ENCODE data around the gene CDHR2. TPM values are rescaled to one million over a fixed set of nuclear protein-coding genes. Genes with fewer than 3 reads are reported as not detected.

CDHR2 gene
- total RNA-seq, 4 donors from 2014 or later, result not detected

DNA sequence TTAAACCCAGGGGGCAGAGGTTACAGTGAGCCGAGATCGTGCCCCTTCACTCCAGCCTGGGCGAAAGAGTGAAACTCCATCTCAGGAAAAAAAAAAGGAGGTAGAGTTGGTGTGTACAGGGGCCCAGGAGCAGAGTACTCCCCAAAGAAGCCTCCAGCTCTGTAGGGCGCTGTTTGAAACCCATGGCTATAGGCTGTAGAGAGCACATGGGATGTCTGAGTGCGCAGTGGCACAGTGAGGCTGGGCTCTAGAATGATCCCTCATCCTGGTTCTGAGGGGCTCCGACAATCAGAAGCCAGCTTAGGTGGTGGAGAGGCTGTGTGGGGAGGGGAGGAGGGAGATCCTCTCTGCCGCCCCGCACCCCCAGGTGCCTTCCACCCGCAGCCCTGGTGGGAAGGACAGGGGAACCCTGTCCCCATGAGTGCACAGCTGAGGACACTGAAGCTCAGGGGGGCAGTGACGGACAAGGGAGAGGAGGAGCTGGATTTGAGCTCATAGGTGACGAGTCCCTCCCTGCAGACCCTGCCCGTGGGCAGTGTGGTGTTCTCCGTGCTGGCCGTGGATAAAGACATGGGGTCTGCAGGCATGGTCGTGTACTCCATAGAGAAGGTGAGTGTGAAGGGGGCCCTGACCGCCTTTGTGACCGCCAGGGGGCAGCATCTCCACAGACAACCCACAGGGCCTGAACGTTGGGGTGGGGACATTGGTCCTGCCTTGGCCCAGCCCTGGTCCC, 24.6 kb downstream of the CDHR2 start:
- Histone ChIP-seq H3K27ac (no peak overlapping the region), H3K9me3 (no peaks in the 10 kb centered on the region), H3K4me1 (no peaks in the 10 kb centered on the region), H3K36me3 (no peaks in the 10 kb centered on the region), H3K27me3 (peaks cover 0 to 13% of the 10 kb centered on the region in 2 donors), H3K4me3 (no peak overlapping the region)
- DNase-seq (ENCODE audit: low spot score in 2 of 2), result peak; percentile 41 to 74
- 31 to 45% methylated on average over 14 to 16 of the region's 18 CpGs for WGBS, 2 donors
- TF ChIP-seq, protein P1, sequence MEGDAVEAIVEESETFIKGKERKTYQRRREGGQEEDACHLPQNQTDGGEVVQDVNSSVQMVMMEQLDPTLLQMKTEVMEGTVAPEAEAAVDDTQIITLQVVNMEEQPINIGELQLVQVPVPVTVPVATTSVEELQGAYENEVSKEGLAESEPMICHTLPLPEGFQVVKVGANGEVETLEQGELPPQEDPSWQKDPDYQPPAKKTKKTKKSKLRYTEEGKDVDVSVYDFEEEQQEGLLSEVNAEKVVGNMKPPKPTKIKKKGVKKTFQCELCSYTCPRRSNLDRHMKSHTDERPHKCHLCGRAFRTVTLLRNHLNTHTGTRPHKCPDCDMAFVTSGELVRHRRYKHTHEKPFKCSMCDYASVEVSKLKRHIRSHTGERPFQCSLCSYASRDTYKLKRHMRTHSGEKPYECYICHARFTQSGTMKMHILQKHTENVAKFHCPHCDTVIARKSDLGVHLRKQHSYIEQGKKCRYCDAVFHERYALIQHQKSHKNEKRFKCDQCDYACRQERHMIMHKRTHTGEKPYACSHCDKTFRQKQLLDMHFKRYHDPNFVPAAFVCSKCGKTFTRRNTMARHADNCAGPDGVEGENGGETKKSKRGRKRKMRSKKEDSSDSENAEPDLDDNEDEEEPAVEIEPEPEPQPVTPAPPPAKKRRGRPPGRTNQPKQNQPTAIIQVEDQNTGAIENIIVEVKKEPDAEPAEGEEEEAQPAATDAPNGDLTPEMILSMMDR (IDR thresholded peaks at IDR 0.05), result peak; percentile 62 to 79 (median 73)
- no peak for TF ChIP-seq EP300 (IDR thresholded peaks at IDR 0.05)

DNA sequence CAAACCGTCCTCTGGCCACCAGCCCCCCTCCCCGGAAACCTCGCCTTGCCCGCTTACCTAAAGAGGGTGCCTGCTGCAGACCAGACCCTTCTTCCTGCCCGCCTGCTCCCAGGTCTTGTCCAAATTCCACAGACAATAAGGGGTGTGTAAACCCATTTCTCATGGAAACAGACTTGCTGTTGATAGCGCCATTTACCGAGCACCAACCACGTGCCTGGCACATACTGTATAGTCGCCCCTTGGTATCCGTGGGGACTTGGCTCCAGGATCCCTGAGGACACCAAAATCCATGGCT, 25.1 kb downstream of the CDHR2 start:
- H3K36me3 ChIP-seq, result no peaks in the 10 kb centered on the region
- H3K27me3 ChIP-seq, result peaks cover 0 to 12% of the 10 kb centered on the region in 2 donors
- H3K27ac ChIP-seq, result no peak overlapping the region
- no peaks in the 10 kb centered on the region for H3K4me1 ChIP-seq
- no peak overlapping the region for H3K4me3 ChIP-seq
- TF ChIP-seq POLR2A (IDR thresholded peaks at IDR 0.05), result no peak
- TF ChIP-seq EP300 (IDR thresholded peaks at IDR 0.05), result no peak
- TF ChIP-seq, protein P1 (IDR thresholded peaks at IDR 0.05), result no peak
- WGBS, 2 donors, result 50 to 62% methylated on average over 10 of the region's 10 CpGs
- H3K9me3 ChIP-seq, result no peaks in the 10 kb centered on the region
- no peak for DNase-seq (ENCODE audit: low spot score in 2 of 2)

DNA sequence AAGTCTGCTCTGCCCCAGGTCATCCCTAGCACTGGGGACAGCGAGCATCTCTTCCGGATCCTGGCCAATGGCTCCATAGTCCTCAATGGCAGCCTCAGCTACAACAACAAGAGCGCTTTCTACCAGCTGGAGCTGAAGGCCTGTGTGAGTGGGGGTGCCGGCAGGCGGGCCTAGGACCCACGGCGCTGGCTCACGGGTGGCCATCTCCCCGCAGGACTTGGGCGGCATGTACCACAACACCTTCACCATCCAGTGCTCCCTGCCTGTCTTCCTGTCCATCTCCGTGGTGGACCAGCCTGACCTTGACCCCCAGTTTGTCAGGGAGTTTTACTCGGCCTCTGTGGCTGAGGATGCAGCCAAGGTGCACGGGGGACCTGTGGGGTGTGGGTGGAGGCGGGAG, 25.9 kb downstream of the CDHR2 start:
- TF ChIP-seq POLR2A (IDR thresholded peaks at IDR 0.05) (no peak), EP300 (IDR thresholded peaks at IDR 0.05) (no peak)
- TF ChIP-seq, protein P1 (IDR thresholded peaks at IDR 0.05), result no peak
- no peak overlapping the region for H3K27ac ChIP-seq
- H3K36me3 ChIP-seq, result no peaks in the 10 kb centered on the region
- peaks cover 0 to 12% of the 10 kb centered on the region in 2 donors for H3K27me3 ChIP-seq
- no peaks in the 10 kb centered on the region for H3K4me1 ChIP-seq
- WGBS, 2 donors, result 77 to 87% methylated on average over 5 to 14 of the region's 14 CpGs
- no peak for DNase-seq (ENCODE audit: low spot score in 2 of 2)
- no peaks in the 10 kb centered on the region for H3K9me3 ChIP-seq
- no peak overlapping the region for H3K4me3 ChIP-seq

DNA sequence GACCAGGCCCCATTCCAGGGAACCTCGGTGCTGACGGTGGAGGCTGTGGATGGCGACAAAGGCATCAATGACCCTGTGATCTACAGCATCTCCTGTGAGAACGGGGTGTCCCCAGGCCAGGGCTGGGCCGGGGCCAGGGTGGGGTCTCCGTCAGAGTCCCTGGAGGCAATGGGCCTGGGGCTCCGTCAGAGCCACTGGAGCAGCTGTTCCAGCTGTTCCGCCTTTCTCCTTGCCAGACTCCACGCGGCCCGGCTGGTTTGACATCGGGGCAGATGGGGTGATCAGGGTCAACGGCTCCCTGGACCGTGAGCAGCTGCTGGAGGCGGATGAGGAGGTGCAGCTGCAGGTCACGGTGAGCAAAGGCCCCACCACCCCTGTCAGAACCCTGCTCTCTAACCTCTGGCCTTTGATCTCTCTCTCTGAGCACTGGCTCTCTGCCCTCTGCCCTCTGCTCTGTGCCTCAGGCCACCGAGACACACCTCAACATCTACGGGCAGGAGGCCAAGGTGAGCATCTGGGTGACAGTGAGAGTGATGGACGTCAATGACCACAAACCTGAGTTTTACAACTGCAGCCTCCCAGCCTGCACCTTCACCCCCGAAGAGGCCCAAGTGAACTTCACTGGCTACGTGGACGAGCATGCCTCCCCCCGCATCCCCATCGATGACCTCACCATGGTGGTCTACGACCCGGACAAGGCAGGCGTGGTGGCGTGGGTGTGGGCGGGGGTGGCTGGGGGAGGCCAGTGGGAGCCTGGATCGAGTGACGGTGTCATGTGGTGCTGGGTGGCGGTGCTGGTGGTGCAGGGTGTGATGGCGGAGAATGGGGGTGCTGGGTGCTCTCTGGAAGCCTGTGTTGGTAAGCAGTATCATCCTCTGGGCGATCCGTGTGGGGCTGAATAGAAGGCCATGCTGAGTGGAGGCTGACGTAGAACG, 26.6 kb downstream of the CDHR2 start:
- DNase-seq (ENCODE audit: low spot score in 2 of 2), result no peak
- peaks cover 0 to 12% of the 10 kb centered on the region in 2 donors for H3K27me3 ChIP-seq
- H3K4me1 ChIP-seq, result no peaks in the 10 kb centered on the region
- no peaks in the 10 kb centered on the region for H3K36me3 ChIP-seq
- H3K27ac ChIP-seq, result no peak overlapping the region
- 74 to 77% methylated on average over 33 to 37 of the region's 37 CpGs for WGBS, 2 donors
- H3K9me3 ChIP-seq, result no peaks in the 10 kb centered on the region
- H3K4me3 ChIP-seq, result no peak overlapping the region
- TF ChIP-seq POLR2A (IDR thresholded peaks at IDR 0.05), result no peak
- TF ChIP-seq, protein P1 (IDR thresholded peaks at IDR 0.05), result no peak
- TF ChIP-seq EP300 (IDR thresholded peaks at IDR 0.05), result no peak

Measured in tibial nerve (tissue), 4 donors.